B cell (primary cell): ENCODE results near the gene ASTN2. TPM values are rescaled to one million over a fixed set of nuclear protein-coding genes. Genes with fewer than 3 reads are reported as not detected.

Experiments used
- ATAC-seq: fragments of 200-7000 bp; cut with Tn5 transposase; one replicate; pipeline ENCODE4 v1.10.0; 2021; ENCODE audit warnings: low read depth, mild to moderate bottlenecking, moderate number of reproducible peaks, moderate library complexity
- CTCF ChIA-PET: fragments of 350-600 bp; sonication (Branson Sonifier 250); formaldehyde crosslinking; loops from one replicate; lab custom pipeline; 2021; ENCODE audit warnings: antibody characterized with exemption, inconsistent platforms; lab: Charles Lee
- POLR2A ChIA-PET: fragments of 350-600 bp; sonication (Branson Sonifier 250); formaldehyde crosslinking; loops from one replicate; lab custom pipeline; 2021; ENCODE audit warnings: antibody characterized with exemption; lab: Charles Lee
- DNase-seq: peaks from one replicate; pipeline ENCODE4 v3.0.0; 2013
- H2AFZ ChIP-seq: 2 replicates; pipeline ENCODE4 v1.6.1; 2012; ENCODE audit warnings: mild to moderate bottlenecking, low read depth, low read length; ENCODE audit not compliant: insufficient read depth, poor library complexity, severe bottlenecking
- H3K27ac ChIP-seq, 2 donors: 1 replicate in 1 of 2; 2 replicates in 1 of 2; pipeline ENCODE4 v1.5.1; 2012 to 2013; ENCODE audit warnings: low read length in 2 of 2, mild to moderate bottlenecking in 2 of 2, moderate library complexity in 1 of 2
- H3K27me3 ChIP-seq, 4 experiments: fragments of 200-600 bp in 1 of 4; sonication (generic) in 1 of 4; replicated peaks in 1 of 4; 1 replicate in 2 of 4; 2 replicates in 2 of 4; pipeline versions ENCODE4 v1.6.1 to v1.7.0; 2013 to 2016; ENCODE audit warnings: low read length in 3 of 4, mild to moderate bottlenecking in 2 of 4, mixed read lengths in 1 of 4, moderate library complexity in 1 of 4; ENCODE audit not compliant: insufficient read depth in 4 of 4, control insufficient read depth in 3 of 4; ENCODE audit errors: control extremely low read depth in 1 of 4
- H3K36me3 ChIP-seq, 2 experiments: replicated peaks in 1 of 2; 1 replicate in 1 of 2; 2 replicates in 1 of 2; pipeline versions ENCODE4 v1.6.1 to v1.7.1; 2013; ENCODE audit warnings: low read length in 1 of 2; ENCODE audit not compliant: insufficient read depth in 2 of 2, control insufficient read depth in 1 of 2; ENCODE audit errors: control extremely low read depth in 1 of 2, extremely low read depth in 1 of 2
- H3K4me1 ChIP-seq, 2 donors: fragments of 200-600 bp in 1 of 2; sonication (generic) in 1 of 2; 1 replicate in 1 of 2; 2 replicates in 1 of 2; pipeline versions ENCODE4 v1.5.1 to v1.6.1; 2013 to 2017; ENCODE audit warnings: low read length in 2 of 2; ENCODE audit not compliant: control insufficient read depth in 2 of 2, insufficient read depth in 2 of 2
- H3K4me2 ChIP-seq: replicated peaks from 2 replicates; pipeline ENCODE3; 2012; ENCODE audit warnings: mild to moderate bottlenecking, low read depth, low read length; ENCODE audit not compliant: poor library complexity, severe bottlenecking
- H3K4me3 ChIP-seq, 5 experiments: fragments of 200-600 bp in 1 of 5; sonication (generic) in 1 of 5; 1 replicate in 3 of 5; 2 replicates in 2 of 5; pipeline versions ENCODE4 v1.5.1 to v1.7.0; 2011 to 2016; ENCODE audit warnings: low read length in 4 of 5, mild to moderate bottlenecking in 4 of 5, low read depth in 2 of 5, control low read depth in 1 of 5, moderate library complexity in 1 of 5; ENCODE audit not compliant: insufficient read depth in 1 of 5; ENCODE audit errors: control extremely low read depth in 1 of 5, extremely low read depth in 1 of 5
- H3K79me2 ChIP-seq: fragments of 200-600 bp; sonication (generic); one replicate; pipeline ENCODE4 v1.6.0; 2016; ENCODE audit warnings: low read length; ENCODE audit not compliant: control insufficient read depth, insufficient read depth
- H3K9ac ChIP-seq: fragments of 200-600 bp; sonication (generic); 2 replicates; pipeline ENCODE4 v1.6.1; 2017; ENCODE audit warnings: mild to moderate bottlenecking, low read length, moderate library complexity
- H3K9me3 ChIP-seq, 3 donors: one replicate each; pipeline versions ENCODE4 v1.6.1 to v1.7.1; 2013; ENCODE audit warnings: low read length in 2 of 3; ENCODE audit not compliant: control insufficient read depth in 2 of 3, insufficient read depth in 1 of 3; ENCODE audit errors: control extremely low read depth in 1 of 3
- H4K20me1 ChIP-seq: 2 replicates; pipeline ENCODE4 v1.6.0; 2012; ENCODE audit warnings: mild to moderate bottlenecking, low read length; ENCODE audit not compliant: insufficient read depth, control insufficient read depth, poor library complexity, severe bottlenecking
- H3K27ac Mint-ChIP-seq: one replicate; pipeline ENCODE4 v1.8.0; 2021; ENCODE audit warnings: mixed read lengths
- H3K27me3 Mint-ChIP-seq: one replicate; pipeline ENCODE4 v1.8.0; 2021; ENCODE audit warnings: mixed read lengths
- H3K4me1 Mint-ChIP-seq: one replicate; pipeline ENCODE4 v1.8.0; 2021; ENCODE audit warnings: mixed read lengths
- H3K4me3 Mint-ChIP-seq: one replicate; pipeline ENCODE4 v1.8.0; 2021; ENCODE audit warnings: mixed read lengths
- H3K9me3 Mint-ChIP-seq: one replicate; pipeline ENCODE4 v1.8.0; 2022; ENCODE audit warnings: mixed read lengths; ENCODE audit not compliant: insufficient read depth
- EZH2 ChIP-seq: IDR thresholded peaks from 2 replicates; pipeline ENCODE4 v1.6.1; 2012; ENCODE audit warnings: borderline replicate concordance, low read depth, mild to moderate bottlenecking, moderate library complexity, low read length; ENCODE audit not compliant: insufficient read depth, poor library complexity, severe bottlenecking
- WGBS: methylation state at CpG from one replicate; pipeline ENCODE4 v1.1.5; 2013; ENCODE audit warnings: missing lambda C conversion rate; ENCODE audit not compliant: insufficient coverage; 5-methylcytosine and 5-hydroxymethylcytosine counted together
- intact Hi-C: fragments of 100-400 bp; cut with micrococcal nuclease; formaldehyde crosslinking; loops from one replicate; pipeline ENCODE4 v1.10.0; 2022
- polyA plus RNA-seq: library from polyadenylated mRNA; depleted of rRNA; stranded (reverse); fragments of >200 nt; gene quantifications from 2 replicates; pipeline ENCODE4 v1.2.3, GENCODE V29; 2012
- total RNA-seq, 2 donors: library from RNA; stranded (reverse); fragments of 120-200 nt in 1 of 2; gene quantifications; 1 replicate in 1 of 2; 2 replicates in 1 of 2; pipeline versions ENCODE4 v1.2.3 to v1.2.4, GENCODE V29; 2013 to 2022
- TF ChIP-seq, protein P1 (sequence below): fragments of 200-600 bp; IDR thresholded peaks from one replicate; pipeline ENCODE4 v1.8.0; 2022; ENCODE audit warnings: antibody characterized with exemption, mild to moderate bottlenecking

Gene ASTN2
- total and polyA plus RNA-seq, 2 donors (not counting 1 experiment from before 2014, with no cell fraction given) = 1.2 to 3.6 TPM

DNA sequence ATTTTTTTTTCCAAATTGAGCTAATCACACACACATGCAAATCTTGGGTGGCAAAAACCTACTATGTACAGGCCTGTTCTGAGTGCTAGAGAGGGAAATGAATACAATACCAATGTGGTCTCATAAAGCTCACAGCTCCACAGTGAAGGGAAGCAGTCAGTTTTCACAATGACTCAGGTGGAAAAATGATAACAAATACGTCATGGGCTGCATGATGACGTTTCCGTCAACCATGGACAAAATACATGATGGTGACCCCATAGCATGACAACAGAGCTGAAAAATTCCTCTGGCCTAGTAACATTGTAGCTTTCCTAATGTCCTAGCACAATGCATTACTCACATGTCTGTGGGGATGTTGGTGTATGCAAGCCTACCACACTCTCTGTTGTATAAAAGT, 475.2 kb downstream of the ASTN2 start:
- Mint-ChIP-seq H3K4me3 (no peak overlapping the region), H3K9me3 (peaks cover 2% of the 10 kb centered on the region), H3K4me1 (no peaks in the 10 kb centered on the region), H3K27me3 (no peaks in the 10 kb centered on the region), H3K27ac (no peak overlapping the region)
- Histone ChIP-seq H3K27ac (no peak overlapping the region), H3K9me3 (no peaks in the 10 kb centered on the region), H3K4me1 (no peaks in the 10 kb centered on the region), H3K79me2 (no peaks in the 10 kb centered on the region), H2AFZ (no peak overlapping the region), H4K20me1 (no peaks in the 10 kb centered on the region), H3K36me3 (no peaks in the 10 kb centered on the region), H3K9ac (no peak overlapping the region), H3K4me3 (no peak overlapping the region), H3K4me2 (no peak overlapping the region), H3K27me3 (no peaks in the 10 kb centered on the region)
- TF ChIP-seq, protein P1, sequence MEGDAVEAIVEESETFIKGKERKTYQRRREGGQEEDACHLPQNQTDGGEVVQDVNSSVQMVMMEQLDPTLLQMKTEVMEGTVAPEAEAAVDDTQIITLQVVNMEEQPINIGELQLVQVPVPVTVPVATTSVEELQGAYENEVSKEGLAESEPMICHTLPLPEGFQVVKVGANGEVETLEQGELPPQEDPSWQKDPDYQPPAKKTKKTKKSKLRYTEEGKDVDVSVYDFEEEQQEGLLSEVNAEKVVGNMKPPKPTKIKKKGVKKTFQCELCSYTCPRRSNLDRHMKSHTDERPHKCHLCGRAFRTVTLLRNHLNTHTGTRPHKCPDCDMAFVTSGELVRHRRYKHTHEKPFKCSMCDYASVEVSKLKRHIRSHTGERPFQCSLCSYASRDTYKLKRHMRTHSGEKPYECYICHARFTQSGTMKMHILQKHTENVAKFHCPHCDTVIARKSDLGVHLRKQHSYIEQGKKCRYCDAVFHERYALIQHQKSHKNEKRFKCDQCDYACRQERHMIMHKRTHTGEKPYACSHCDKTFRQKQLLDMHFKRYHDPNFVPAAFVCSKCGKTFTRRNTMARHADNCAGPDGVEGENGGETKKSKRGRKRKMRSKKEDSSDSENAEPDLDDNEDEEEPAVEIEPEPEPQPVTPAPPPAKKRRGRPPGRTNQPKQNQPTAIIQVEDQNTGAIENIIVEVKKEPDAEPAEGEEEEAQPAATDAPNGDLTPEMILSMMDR = no peak
- TF ChIP-seq EZH2 = no peak
- 96% methylated on average over 3 of the region's 3 CpGs for WGBS
- ChIA-PET CTCF (no interaction called here), POLR2A (no interaction called here)
- intact Hi-C loops = no loop called here
- DNase-seq (no peak), ATAC-seq (no peak)

DNA sequence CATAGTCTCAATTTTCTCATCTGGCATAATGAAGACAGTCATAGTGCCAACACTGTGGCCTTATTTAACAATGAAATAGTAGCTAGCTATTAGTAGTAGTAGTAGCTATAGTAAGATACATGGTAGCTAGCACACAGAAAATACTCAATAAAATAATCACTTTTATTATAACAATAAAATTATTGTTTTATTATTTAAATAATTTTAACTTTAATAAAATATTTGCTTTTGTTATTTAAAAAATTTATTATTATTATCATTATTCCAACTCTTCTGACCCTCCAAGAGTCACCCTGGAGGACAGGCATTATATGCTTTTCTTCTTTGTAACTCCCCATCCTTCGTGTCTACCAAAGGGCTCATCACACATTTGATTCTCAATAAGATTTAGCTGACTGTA, 475.7 kb downstream of the ASTN2 start:
- DNase-seq (no peak), ATAC-seq (no peak)
- H3K9ac ChIP-seq = no peak overlapping the region
- H3K27me3 Mint-ChIP-seq = no peaks in the 10 kb centered on the region
- intact Hi-C loops = no loop called here
- ChIA-PET CTCF (no interaction called here), POLR2A (no interaction called here)
- no peaks in the 10 kb centered on the region for H3K79me2 ChIP-seq
- no peaks in the 10 kb centered on the region for H3K4me1 Mint-ChIP-seq
- H3K27ac ChIP-seq = no peak overlapping the region
- no peak overlapping the region for H3K4me3 ChIP-seq
- H2AFZ ChIP-seq = no peak overlapping the region
- H3K4me3 Mint-ChIP-seq = no peak overlapping the region
- H3K4me2 ChIP-seq = no peak overlapping the region
- H3K36me3 ChIP-seq = no peaks in the 10 kb centered on the region
- no peaks in the 10 kb centered on the region for H3K4me1 ChIP-seq
- TF ChIP-seq, protein P1 = no peak
- no peak for TF ChIP-seq EZH2
- H3K27ac Mint-ChIP-seq = no peak overlapping the region
- no peaks in the 10 kb centered on the region for H3K9me3 ChIP-seq
- WGBS = 40% methylated on average over 1 of the region's 1 CpG
- H3K9me3 Mint-ChIP-seq = peaks cover 2% of the 10 kb centered on the region
- H4K20me1 ChIP-seq = no peaks in the 10 kb centered on the region
- H3K27me3 ChIP-seq = no peaks in the 10 kb centered on the region
